ENCODE data around the gene POLR3C. TPM values are rescaled to one million over a fixed set of nuclear protein-coding genes. Genes with fewer than 3 reads are reported as not detected.

POLR3C gene
- total and polyA plus RNA-seq, 2 donors (not counting 1 experiment from before 2014, with no cell fraction given): 36.5 to 49.3 TPM

DNA sequence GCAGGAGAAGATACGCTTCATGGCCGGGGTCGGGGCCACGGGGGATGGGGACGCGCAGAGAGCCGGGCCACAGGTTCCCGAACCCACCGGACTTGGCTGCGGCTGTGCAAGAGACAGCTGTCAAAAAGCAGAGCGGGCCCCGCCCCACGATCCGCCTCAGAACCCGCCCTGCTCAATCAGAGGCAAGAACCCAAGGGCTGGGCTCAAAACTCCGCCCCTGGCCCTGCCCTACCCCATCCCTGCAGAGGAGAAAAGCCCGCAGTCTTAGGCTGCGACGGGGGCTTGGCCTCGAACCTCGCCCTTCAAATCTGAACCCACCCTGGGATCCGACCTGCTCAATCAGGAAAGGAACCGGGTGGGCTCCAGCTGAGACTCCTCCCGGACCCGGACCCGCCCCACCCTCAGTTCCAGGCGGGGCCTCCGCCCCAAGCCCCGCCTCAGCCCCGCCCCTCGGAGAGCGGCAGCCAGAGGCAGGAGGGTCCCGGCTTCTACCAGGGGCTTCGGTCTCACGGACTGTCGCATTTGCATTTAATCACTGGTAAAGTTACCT is 61.8 kb downstream of the POLR3C start, which contains the start of gene ANKRD35:
ANKRD35 (minus strand) TSS at position 129 of the 550 bp plus-strand sequence; CDS start at position 21, 108 bp downstream.
- Histone ChIP-seq H4K20me1 (ENCODE audit: control insufficient read depth, insufficient read depth, low read length, poor library complexity, severe bottlenecking) (no peaks in the 10 kb centered on the region), H3K9ac (ENCODE audit: low read length) (peak within 1 kb of the TSS; percentile 71), H3K27ac (ENCODE audit: low read length in 2 of 2) (no peak within 1 kb of the TSS), H3K36me3 (replicated peaks in 1 of 2; ENCODE audit: control extremely low read depth in 1 of 2, control insufficient read depth in 1 of 2, extremely low read depth in 1 of 2, insufficient read depth in 2 of 2, low read length in 1 of 2) (no peaks in the 10 kb centered on the region), H3K4me3 (ENCODE audit: control extremely low read depth in 1 of 5, extremely low read depth in 1 of 5, insufficient read depth in 1 of 5, low read depth in 2 of 5, low read length in 4 of 5) (peak within 1 kb of the TSS; percentile 12 to 84 (median 63)), H3K4me1 (ENCODE audit: control insufficient read depth in 2 of 2, insufficient read depth in 2 of 2, low read length in 2 of 2) (peaks cover 11 to 12% of the 10 kb centered on the region in 2 donors), H3K9me3 (ENCODE audit: control extremely low read depth in 1 of 3, control insufficient read depth in 2 of 3, insufficient read depth in 1 of 3, low read length in 2 of 3) (no peaks in the 10 kb centered on the region), H3K4me2 (replicated peaks; ENCODE audit: low read depth, low read length, poor library complexity, severe bottlenecking) (peak within 1 kb of the TSS; percentile 90), H3K27me3 (replicated peaks in 1 of 4; ENCODE audit: control extremely low read depth in 1 of 4, control insufficient read depth in 3 of 4, insufficient read depth in 4 of 4, low read length in 3 of 4) (peaks cover 0 to 24% (median 18%) of the 10 kb centered on the region in 4 experiments), H3K79me2 (ENCODE audit: control insufficient read depth, insufficient read depth, low read length) (no peaks in the 10 kb centered on the region), H2AFZ (ENCODE audit: insufficient read depth, low read depth, low read length, poor library complexity, severe bottlenecking) (peak within 1 kb of the TSS; percentile 89)
- DNase-seq (peak; percentile 91), ATAC-seq (ENCODE audit: low read depth) (peak; percentile 99)
- Mint-ChIP-seq H3K27ac (peak within 1 kb of the TSS; percentile 26), H3K9me3 (ENCODE audit: insufficient read depth) (no peaks in the 10 kb centered on the region), H3K27me3 (peaks cover 29% of the 10 kb centered on the region), H3K4me1 (peaks cover 22% of the 10 kb centered on the region), H3K4me3 (peak within 1 kb of the TSS; percentile 87)
- TF ChIP-seq, protein P1, sequence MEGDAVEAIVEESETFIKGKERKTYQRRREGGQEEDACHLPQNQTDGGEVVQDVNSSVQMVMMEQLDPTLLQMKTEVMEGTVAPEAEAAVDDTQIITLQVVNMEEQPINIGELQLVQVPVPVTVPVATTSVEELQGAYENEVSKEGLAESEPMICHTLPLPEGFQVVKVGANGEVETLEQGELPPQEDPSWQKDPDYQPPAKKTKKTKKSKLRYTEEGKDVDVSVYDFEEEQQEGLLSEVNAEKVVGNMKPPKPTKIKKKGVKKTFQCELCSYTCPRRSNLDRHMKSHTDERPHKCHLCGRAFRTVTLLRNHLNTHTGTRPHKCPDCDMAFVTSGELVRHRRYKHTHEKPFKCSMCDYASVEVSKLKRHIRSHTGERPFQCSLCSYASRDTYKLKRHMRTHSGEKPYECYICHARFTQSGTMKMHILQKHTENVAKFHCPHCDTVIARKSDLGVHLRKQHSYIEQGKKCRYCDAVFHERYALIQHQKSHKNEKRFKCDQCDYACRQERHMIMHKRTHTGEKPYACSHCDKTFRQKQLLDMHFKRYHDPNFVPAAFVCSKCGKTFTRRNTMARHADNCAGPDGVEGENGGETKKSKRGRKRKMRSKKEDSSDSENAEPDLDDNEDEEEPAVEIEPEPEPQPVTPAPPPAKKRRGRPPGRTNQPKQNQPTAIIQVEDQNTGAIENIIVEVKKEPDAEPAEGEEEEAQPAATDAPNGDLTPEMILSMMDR (IDR thresholded peaks at IDR 0.05): no peak
- TF ChIP-seq EZH2 (IDR thresholded peaks at IDR 0.05; ENCODE audit: borderline replicate concordance, insufficient read depth, low read depth, low read length, poor library complexity, severe bottlenecking): no peak
- ChIA-PET CTCF (interaction anchor here (0.9 to 2.4 kb wide), 3 partner anchors 14 to 79 kb away, joined by 3 to 9 read pairs (median 3); partner anchors contain the start of genes ANKRD34A, NUDT17 and POLR3GL), POLR2A (interaction anchor here (0.8 to 4.2 kb wide), 3 partner anchors 27 to 41 kb away, joined by 4 to 22 read pairs (median 4); partner anchors contain the start of genes NUDT17, PEX11B and PIAS3)
- intact Hi-C loops (cut with micrococcal nuclease): loop anchor here (1.0 to 5.0 kb wide), 3 partner anchors 27 to 39 kb away; partner anchors contain the start of genes NUDT17, PEX11B and PIAS3
- WGBS (ENCODE audit: insufficient coverage): under 1% methylated on average over 31 of the region's 36 CpGs

DNA sequence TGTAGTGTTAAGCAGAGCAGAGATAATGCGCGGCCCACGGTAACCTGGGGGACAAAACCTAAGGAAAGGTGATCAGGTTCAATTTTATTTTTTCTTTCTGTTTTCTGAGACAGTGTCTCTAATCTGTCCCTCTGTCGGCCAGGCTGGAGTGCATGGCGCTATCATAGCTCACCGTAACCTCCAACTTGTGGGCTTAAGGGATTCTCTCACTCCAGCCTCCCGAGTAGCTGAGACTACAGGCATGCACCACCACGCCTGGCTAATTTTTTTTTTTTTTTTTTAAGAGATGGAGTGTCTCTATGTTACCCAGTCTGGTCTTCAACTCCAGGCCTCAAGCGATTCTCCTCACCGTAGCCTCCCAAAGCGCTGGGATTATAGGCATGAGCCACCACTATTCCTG is 62.4 kb downstream of the POLR3C start:
- H3K4me3 ChIP-seq (ENCODE audit: control extremely low read depth in 1 of 5, extremely low read depth in 1 of 5, insufficient read depth in 1 of 5, low read depth in 2 of 5, low read length in 4 of 5): peak overlapping the region in 4 of 5 experiments; percentile 60 to 84 (median 68)
- H3K27ac ChIP-seq (ENCODE audit: low read length in 2 of 2): no peak overlapping the region
- peak overlapping the region; percentile 71 for H3K9ac ChIP-seq (ENCODE audit: low read length)
- H3K4me2 ChIP-seq (replicated peaks; ENCODE audit: low read depth, low read length, poor library complexity, severe bottlenecking): peak overlapping the region; percentile 90
- peaks cover 26% of the 10 kb centered on the region for H3K27me3 Mint-ChIP-seq
- H3K4me1 Mint-ChIP-seq: peaks cover 22% of the 10 kb centered on the region
- H3K4me3 Mint-ChIP-seq: peak overlapping the region; percentile 87
- no peaks in the 10 kb centered on the region for H3K9me3 ChIP-seq (ENCODE audit: control extremely low read depth in 1 of 3, control insufficient read depth in 2 of 3, insufficient read depth in 1 of 3, low read length in 2 of 3)
- intact Hi-C loops (cut with micrococcal nuclease): loop anchor here (5.0 kb wide), 1 partner anchor 39 kb away; the partner anchor contains the start of gene NUDT17
- H3K27ac Mint-ChIP-seq: no peak overlapping the region
- H3K9me3 Mint-ChIP-seq (ENCODE audit: insufficient read depth): no peaks in the 10 kb centered on the region
- no peaks in the 10 kb centered on the region for H3K79me2 ChIP-seq (ENCODE audit: control insufficient read depth, insufficient read depth, low read length)
- TF ChIP-seq EZH2 (IDR thresholded peaks at IDR 0.05; ENCODE audit: borderline replicate concordance, insufficient read depth, low read depth, low read length, poor library complexity, severe bottlenecking): no peak
- TF ChIP-seq, protein P1 (IDR thresholded peaks at IDR 0.05): no peak
- POLR2A ChIA-PET: interaction anchor here (4.2 kb wide), 1 partner anchor 27 kb away, joined by 22 read pairs; the partner anchor contains the start of gene PIAS3
- peaks cover 0 to 24% (median 18%) of the 10 kb centered on the region in 4 experiments for H3K27me3 ChIP-seq (replicated peaks in 1 of 4; ENCODE audit: control extremely low read depth in 1 of 4, control insufficient read depth in 3 of 4, insufficient read depth in 4 of 4, low read length in 3 of 4)
- DNase-seq (no peak), ATAC-seq (ENCODE audit: low read depth) (no peak)
- H2AFZ ChIP-seq (ENCODE audit: insufficient read depth, low read depth, low read length, poor library complexity, severe bottlenecking): peak overlapping the region; percentile 89
- WGBS (ENCODE audit: insufficient coverage): 44% methylated on average over 6 of the region's 11 CpGs
- no peaks in the 10 kb centered on the region for H4K20me1 ChIP-seq (ENCODE audit: control insufficient read depth, insufficient read depth, low read length, poor library complexity, severe bottlenecking)
- H3K36me3 ChIP-seq (replicated peaks in 1 of 2; ENCODE audit: control extremely low read depth in 1 of 2, control insufficient read depth in 1 of 2, extremely low read depth in 1 of 2, insufficient read depth in 2 of 2, low read length in 1 of 2): no peaks in the 10 kb centered on the region
- CTCF ChIA-PET: interaction anchor here (1.0 to 1.2 kb wide), 2 partner anchors 15 to 40 kb away, joined by 3 to 6 read pairs; partner anchors contain the start of gene NUDT17
- peaks cover 11 to 12% of the 10 kb centered on the region in 2 donors for H3K4me1 ChIP-seq (ENCODE audit: control insufficient read depth in 2 of 2, insufficient read depth in 2 of 2, low read length in 2 of 2)

Data from B cell (primary cell).